ENCODE results near the gene SLC38A2. TPM values are rescaled to one million over a fixed set of nuclear protein-coding genes. Genes with fewer than 3 reads are reported as not detected.
"Not testable (repeated sequence)": the region's sequence is repeated elsewhere in the genome, so short reads cannot be mapped to it uniquely, and the experiment has no call there.

The SLC38A2 gene
- polyA plus RNA-seq, 3 donors from 2014 or later = 52.6 to 116 (median 92.7) TPM

GRCh38 chr12:46404225-46404631, 31.7 kb upstream of the SLC38A2 start:
- peaks cover 0 to 7% (median 0%) of the 10 kb centered on the region in 6 donors for H3K9me3 Mint-ChIP-seq
- DNase-seq = no peak
- H3K27ac Mint-ChIP-seq = peak overlapping the region in 3 of 6 donors; percentile 3 to 37 (median 13)
- H3K4me3 Mint-ChIP-seq = peak overlapping the region; percentile 10 to 57 (median 27)
- peaks cover 0 to 3% (median 0%) of the 10 kb centered on the region in 3 donors for H3K36me3 Mint-ChIP-seq
- H3K27me3 Mint-ChIP-seq (ENCODE audit: low read depth in 3 of 3) = peaks cover 0 to 5% (median 1%) of the 10 kb centered on the region in 3 donors
- peaks cover 44 to 83% of the 10 kb centered on the region in 2 donors for H3K4me1 Mint-ChIP-seq

GRCh38 chr12:46403719-46404070, 31.1 kb upstream of the SLC38A2 start:
- Mint-ChIP-seq H3K4me3 (peak overlapping the region in 3 of 5 donors; percentile 7 to 57 (median 27)), H3K36me3 (peaks cover 0 to 3% (median 0%) of the 10 kb centered on the region in 3 donors), H3K4me1 (peaks cover 49 to 88% of the 10 kb centered on the region in 2 donors), H3K27ac (peak overlapping the region in 2 of 6 donors; percentile 13 to 37), H3K27me3 (ENCODE audit: low read depth in 3 of 3) (peaks cover 0 to 5% (median 1%) of the 10 kb centered on the region in 3 donors), H3K9me3 (peaks cover 0 to 8% (median 0%) of the 10 kb centered on the region in 6 donors)
- no peak for DNase-seq

- H3K27ac Mint-ChIP-seq = peak overlapping the region in 1 of 6 donors; percentile 27
- peaks cover 0 to 3% (median 0%) of the 10 kb centered on the region in 3 donors for H3K36me3 Mint-ChIP-seq
- no peak for DNase-seq
- H3K27me3 Mint-ChIP-seq (ENCODE audit: low read depth in 3 of 3) = peaks cover 0 to 5% (median 1%) of the 10 kb centered on the region in 3 donors
- peak overlapping the region in 1 of 5 donors; percentile 35 for H3K4me3 Mint-ChIP-seq
- peaks cover 55 to 93% of the 10 kb centered on the region in 2 donors for H3K4me1 Mint-ChIP-seq
- peaks cover 0 to 8% (median 0%) of the 10 kb centered on the region in 6 donors for H3K9me3 Mint-ChIP-seq
These were observed 30.6 kb upstream of the SLC38A2 start for GRCh38 chr12:46402941-46403718.

GRCh38 chr12:46402451-46402850, 29.9 kb upstream of the SLC38A2 start:
- Mint-ChIP-seq H3K9me3 (peaks cover 0 to 8% (median 0%) of the 10 kb centered on the region in 6 donors), H3K4me3 (no peak overlapping the region), H3K27ac (peak overlapping the region in 1 of 6 donors; percentile 27), H3K4me1 (peaks cover 55 to 87% of the 10 kb centered on the region in 2 donors), H3K27me3 (ENCODE audit: low read depth in 3 of 3) (peaks cover 0 to 5% (median 1%) of the 10 kb centered on the region in 3 donors), H3K36me3 (peaks cover 0 to 3% (median 0%) of the 10 kb centered on the region in 3 donors)
- DNase-seq = no peak

DNA sequence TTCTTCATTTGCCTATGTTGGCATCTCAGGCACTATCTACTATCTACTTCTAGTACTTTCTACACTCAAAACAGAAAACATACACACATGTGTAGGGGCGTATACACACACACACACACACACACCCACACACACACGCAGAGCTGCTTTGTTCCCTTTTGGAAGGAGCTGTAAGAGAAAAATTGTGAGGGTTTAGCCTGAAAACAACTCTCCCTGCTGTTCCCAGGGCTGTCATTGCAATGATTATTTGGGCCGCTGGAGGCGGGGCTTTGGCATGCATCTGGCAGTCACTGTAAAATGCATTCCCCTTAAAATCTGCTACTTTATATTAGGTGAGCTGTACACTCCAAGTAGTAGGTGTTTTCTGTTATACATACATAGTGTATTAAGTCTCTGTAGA, 29.1 kb upstream of the SLC38A2 start:
- Mint-ChIP-seq H3K4me1 (peaks cover 50 to 79% of the 10 kb centered on the region in 2 donors), H3K36me3 (peaks cover 0 to 3% (median 0%) of the 10 kb centered on the region in 3 donors), H3K4me3 (no peak overlapping the region), H3K9me3 (peaks cover 0 to 8% (median 0%) of the 10 kb centered on the region in 6 donors), H3K27ac (no peak overlapping the region), H3K27me3 (ENCODE audit: low read depth in 3 of 3) (peaks cover 0 to 5% (median 1%) of the 10 kb centered on the region in 3 donors)
- no peak for DNase-seq

DNA sequence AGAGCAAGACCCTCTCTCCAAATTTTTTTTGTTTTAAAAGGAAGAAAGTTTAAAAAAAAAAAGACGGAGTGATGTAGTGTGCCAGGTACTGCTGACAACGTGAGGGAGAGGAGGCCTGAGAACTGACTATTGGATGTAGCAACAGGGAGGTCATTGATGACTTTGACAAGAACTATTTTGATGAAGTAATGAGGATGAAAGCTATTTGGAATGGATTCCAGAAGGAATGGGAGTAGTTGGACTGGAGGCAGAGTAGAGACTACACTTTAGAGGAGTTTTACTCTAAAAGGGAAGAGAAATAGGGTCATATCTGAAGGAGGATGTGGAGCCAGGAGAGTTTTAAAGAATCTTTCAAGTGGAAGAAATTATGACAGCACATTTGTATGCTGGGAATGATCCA, 27.8 kb upstream of the SLC38A2 start:
- Mint-ChIP-seq H3K36me3 (peaks cover 0 to 3% (median 3%) of the 10 kb centered on the region in 3 donors), H3K4me1 (peaks cover 42 to 66% of the 10 kb centered on the region in 2 donors), H3K27ac (peak overlapping the region in 2 of 6 donors; percentile 3 to 27), H3K27me3 (ENCODE audit: low read depth in 3 of 3) (peaks cover 0 to 5% (median 0%) of the 10 kb centered on the region in 3 donors), H3K9me3 (peaks cover 0 to 8% (median 0%) of the 10 kb centered on the region in 6 donors), H3K4me3 (no peak overlapping the region)
- DNase-seq = no peak

- H3K4me3 Mint-ChIP-seq = peak overlapping the region in 3 of 5 donors; percentile 10 to 44 (median 35)
- peaks cover 35 to 59% of the 10 kb centered on the region in 2 donors for H3K4me1 Mint-ChIP-seq
- not testable (repeated sequence) for H3K36me3 Mint-ChIP-seq; H3K27me3 Mint-ChIP-seq (ENCODE audit: low read depth in 3 of 3); H3K9me3 Mint-ChIP-seq
- DNase-seq = peak; percentile 49 to 59 (median 50)
- H3K27ac Mint-ChIP-seq = peak overlapping the region in 5 of 6 donors; percentile 42 to 80 (median 72)
These were observed 27.1 kb upstream of the SLC38A2 start for GRCh38 chr12:46399461-46400248.

- H3K4me3 Mint-ChIP-seq = no peak overlapping the region
- H3K27ac Mint-ChIP-seq = no peak overlapping the region
- peaks cover 0 to 8% (median 0%) of the 10 kb centered on the region in 6 donors for H3K9me3 Mint-ChIP-seq
- H3K36me3 Mint-ChIP-seq = peaks cover 10 to 26% (median 24%) of the 10 kb centered on the region in 3 donors
- no peak for DNase-seq
- H3K4me1 Mint-ChIP-seq = peaks cover 17 to 36% of the 10 kb centered on the region in 2 donors
- peaks cover 0 to 4% (median 0%) of the 10 kb centered on the region in 3 donors for H3K27me3 Mint-ChIP-seq (ENCODE audit: low read depth in 3 of 3)
These were observed 24.3 kb upstream of the SLC38A2 start for GRCh38 chr12:46396826-46397225.

GRCh38 chr12:46395388-46395787, 22.8 kb upstream of the SLC38A2 start:
- Mint-ChIP-seq H3K4me3 (no peak overlapping the region), H3K27ac (no peak overlapping the region), H3K4me1 (peaks cover 17 to 27% of the 10 kb centered on the region in 2 donors), H3K9me3 (peaks cover 0 to 8% (median 0%) of the 10 kb centered on the region in 6 donors), H3K36me3 (peaks cover 12 to 38% (median 28%) of the 10 kb centered on the region in 3 donors), H3K27me3 (ENCODE audit: low read depth in 3 of 3) (peaks cover 0 to 4% (median 0%) of the 10 kb centered on the region in 3 donors)
- DNase-seq = no peak

DNA sequence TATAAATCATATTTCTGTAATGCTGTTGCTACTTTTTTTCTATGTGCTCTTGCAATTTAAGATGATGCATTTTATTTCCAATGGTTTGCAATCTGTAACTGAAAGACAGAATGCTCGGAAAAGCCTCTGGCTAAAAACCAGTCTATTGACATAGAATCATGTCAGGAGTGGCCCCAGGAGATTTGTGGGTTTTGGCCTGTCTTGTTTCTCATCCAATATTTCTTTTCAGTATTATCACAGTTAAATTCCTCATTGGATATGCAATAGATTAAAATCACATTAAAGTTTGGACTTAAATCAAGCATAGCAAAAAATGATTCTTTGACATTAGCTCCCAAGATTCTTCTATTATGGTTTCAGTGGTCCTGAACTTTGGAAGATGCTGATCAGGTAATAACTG, 19.1 kb upstream of the SLC38A2 start:
- no peak overlapping the region for H3K27ac Mint-ChIP-seq
- DNase-seq = no peak
- H3K27me3 Mint-ChIP-seq (ENCODE audit: low read depth in 3 of 3) = no peaks in the 10 kb centered on the region
- H3K4me1 Mint-ChIP-seq = peaks cover 21 to 33% of the 10 kb centered on the region in 2 donors
- H3K4me3 Mint-ChIP-seq = no peak overlapping the region
- no peaks in the 10 kb centered on the region for H3K9me3 Mint-ChIP-seq
- peaks cover 9 to 54% (median 28%) of the 10 kb centered on the region in 3 donors for H3K36me3 Mint-ChIP-seq

- Mint-ChIP-seq H3K36me3 (peaks cover 9 to 53% (median 28%) of the 10 kb centered on the region in 3 donors), H3K4me3 (no peak overlapping the region), H3K4me1 (peaks cover 21 to 36% of the 10 kb centered on the region in 2 donors), H3K9me3 (no peaks in the 10 kb centered on the region), H3K27ac (peak overlapping the region in 1 of 6 donors; percentile 0), H3K27me3 (ENCODE audit: low read depth in 3 of 3) (no peaks in the 10 kb centered on the region)
- no peak for DNase-seq
These were observed 18.3 kb upstream of the SLC38A2 start for GRCh38 chr12:46390881-46391280.

- Mint-ChIP-seq H3K4me3 (no peak overlapping the region), H3K27me3 (ENCODE audit: low read depth in 3 of 3) (no peaks in the 10 kb centered on the region), H3K36me3 (peaks cover 9 to 51% (median 28%) of the 10 kb centered on the region in 3 donors), H3K4me1 (peaks cover 21 to 40% of the 10 kb centered on the region in 2 donors), H3K9me3 (no peaks in the 10 kb centered on the region), H3K27ac (peak overlapping the region in 1 of 6 donors; percentile 0)
- DNase-seq = no peak
These were observed 17.7 kb upstream of the SLC38A2 start for GRCh38 chr12:46390304-46390703.

- no peaks in the 10 kb centered on the region for H3K9me3 Mint-ChIP-seq
- DNase-seq = no peak
- H3K27me3 Mint-ChIP-seq (ENCODE audit: low read depth in 3 of 3) = peaks cover 0 to 1% (median 0%) of the 10 kb centered on the region in 3 donors
- H3K4me1 Mint-ChIP-seq = peaks cover 24 to 52% of the 10 kb centered on the region in 2 donors
- peak overlapping the region in 2 of 6 donors; percentile 20 to 28 for H3K27ac Mint-ChIP-seq
- H3K36me3 Mint-ChIP-seq = peaks cover 9 to 44% (median 20%) of the 10 kb centered on the region in 3 donors
- no peak overlapping the region for H3K4me3 Mint-ChIP-seq
These were observed 16.6 kb upstream of the SLC38A2 start for GRCh38 chr12:46389031-46389616.
